Right renal cortex interstitium (tissue), 3 donors: ENCODE data around the gene PSMC2. TPM values are rescaled to one million over a fixed set of nuclear protein-coding genes. Genes with fewer than 3 reads are reported as not detected.

ENCODE experiments used
- polyA plus RNA-seq, 3 donors: library from polyadenylated mRNA; unstranded; fragments of 120-200 nt; gene quantifications; one replicate each; pipeline ENCODE4 v1.2.1, GENCODE V29; 2013; ENCODE audit not compliant: insufficient read length in 3 of 3

Gene PSMC2
- polyA plus RNA-seq, 3 donors = 127 to 130 (median 128) TPM

Other genes starting within 250 kb of the PSMC2 start
- 10 to 100 TPM; 33.4 to 39.5 (median 38.8) TPM for gene NAPEPLD, start 198.5 kb upstream of the PSMC2 start, polyA plus RNA-seq
- gene PMPCB, start 50.2 kb upstream of the PSMC2 start, polyA plus RNA-seq = 100 to 1,000 TPM; 109 to 122 (median 110) TPM
- 10 to 100 TPM; 47.7 to 60.1 (median 52.7) TPM for gene DNAJC2, start 2.9 kb upstream of the PSMC2 start, polyA plus RNA-seq
- gene SLC26A5, start 98.6 kb downstream of the PSMC2 start, polyA plus RNA-seq = under 1 TPM in 1 of 3 donors, not detected in 2; 0.10 TPM